B cell (primary cell): ENCODE results near the gene IGLL5. TPM values are rescaled to one million over a fixed set of nuclear protein-coding genes. Genes with fewer than 3 reads are reported as not detected.

ENCODE experiments used
- ATAC-seq: fragments of 200-7000 bp; cut with Tn5 transposase; one replicate; pipeline ENCODE4 v1.10.0; 2021; ENCODE audit warnings: low read depth, mild to moderate bottlenecking, moderate number of reproducible peaks, moderate library complexity
- CTCF ChIA-PET: fragments of 350-600 bp; sonication (Branson Sonifier 250); formaldehyde crosslinking; loops from one replicate; lab custom pipeline; 2021; ENCODE audit warnings: antibody characterized with exemption, inconsistent platforms; lab: Charles Lee
- POLR2A ChIA-PET: fragments of 350-600 bp; sonication (Branson Sonifier 250); formaldehyde crosslinking; loops from one replicate; lab custom pipeline; 2021; ENCODE audit warnings: antibody characterized with exemption; lab: Charles Lee
- DNase-seq: peaks from one replicate; pipeline ENCODE4 v3.0.0; 2013
- H2AFZ ChIP-seq: 2 replicates; pipeline ENCODE4 v1.6.1; 2012; ENCODE audit warnings: mild to moderate bottlenecking, low read depth, low read length; ENCODE audit not compliant: insufficient read depth, poor library complexity, severe bottlenecking
- H3K27ac ChIP-seq, 2 donors: 1 replicate in 1 of 2; 2 replicates in 1 of 2; pipeline ENCODE4 v1.5.1; 2012 to 2013; ENCODE audit warnings: low read length in 2 of 2, mild to moderate bottlenecking in 2 of 2, moderate library complexity in 1 of 2
- H3K27me3 ChIP-seq, 4 experiments: fragments of 200-600 bp in 1 of 4; sonication (generic) in 1 of 4; replicated peaks in 1 of 4; 1 replicate in 2 of 4; 2 replicates in 2 of 4; pipeline versions ENCODE4 v1.6.1 to v1.7.0; 2013 to 2016; ENCODE audit warnings: low read length in 3 of 4, mild to moderate bottlenecking in 2 of 4, mixed read lengths in 1 of 4, moderate library complexity in 1 of 4; ENCODE audit not compliant: insufficient read depth in 4 of 4, control insufficient read depth in 3 of 4; ENCODE audit errors: control extremely low read depth in 1 of 4
- H3K36me3 ChIP-seq, 2 experiments: replicated peaks in 1 of 2; 1 replicate in 1 of 2; 2 replicates in 1 of 2; pipeline versions ENCODE4 v1.6.1 to v1.7.1; 2013; ENCODE audit warnings: low read length in 1 of 2; ENCODE audit not compliant: insufficient read depth in 2 of 2, control insufficient read depth in 1 of 2; ENCODE audit errors: control extremely low read depth in 1 of 2, extremely low read depth in 1 of 2
- H3K4me1 ChIP-seq, 2 donors: fragments of 200-600 bp in 1 of 2; sonication (generic) in 1 of 2; 1 replicate in 1 of 2; 2 replicates in 1 of 2; pipeline versions ENCODE4 v1.5.1 to v1.6.1; 2013 to 2017; ENCODE audit warnings: low read length in 2 of 2; ENCODE audit not compliant: control insufficient read depth in 2 of 2, insufficient read depth in 2 of 2
- H3K4me2 ChIP-seq: replicated peaks from 2 replicates; pipeline ENCODE3; 2012; ENCODE audit warnings: mild to moderate bottlenecking, low read depth, low read length; ENCODE audit not compliant: poor library complexity, severe bottlenecking
- H3K4me3 ChIP-seq, 5 experiments: fragments of 200-600 bp in 1 of 5; sonication (generic) in 1 of 5; 1 replicate in 3 of 5; 2 replicates in 2 of 5; pipeline versions ENCODE4 v1.5.1 to v1.7.0; 2011 to 2016; ENCODE audit warnings: low read length in 4 of 5, mild to moderate bottlenecking in 4 of 5, low read depth in 2 of 5, control low read depth in 1 of 5, moderate library complexity in 1 of 5; ENCODE audit not compliant: insufficient read depth in 1 of 5; ENCODE audit errors: control extremely low read depth in 1 of 5, extremely low read depth in 1 of 5
- H3K79me2 ChIP-seq: fragments of 200-600 bp; sonication (generic); one replicate; pipeline ENCODE4 v1.6.0; 2016; ENCODE audit warnings: low read length; ENCODE audit not compliant: control insufficient read depth, insufficient read depth
- H3K9ac ChIP-seq: fragments of 200-600 bp; sonication (generic); 2 replicates; pipeline ENCODE4 v1.6.1; 2017; ENCODE audit warnings: mild to moderate bottlenecking, low read length, moderate library complexity
- H3K9me3 ChIP-seq, 3 donors: one replicate each; pipeline versions ENCODE4 v1.6.1 to v1.7.1; 2013; ENCODE audit warnings: low read length in 2 of 3; ENCODE audit not compliant: control insufficient read depth in 2 of 3, insufficient read depth in 1 of 3; ENCODE audit errors: control extremely low read depth in 1 of 3
- H4K20me1 ChIP-seq: 2 replicates; pipeline ENCODE4 v1.6.0; 2012; ENCODE audit warnings: mild to moderate bottlenecking, low read length; ENCODE audit not compliant: insufficient read depth, control insufficient read depth, poor library complexity, severe bottlenecking
- H3K27ac Mint-ChIP-seq: one replicate; pipeline ENCODE4 v1.8.0; 2021; ENCODE audit warnings: mixed read lengths
- H3K27me3 Mint-ChIP-seq: one replicate; pipeline ENCODE4 v1.8.0; 2021; ENCODE audit warnings: mixed read lengths
- H3K4me1 Mint-ChIP-seq: one replicate; pipeline ENCODE4 v1.8.0; 2021; ENCODE audit warnings: mixed read lengths
- H3K4me3 Mint-ChIP-seq: one replicate; pipeline ENCODE4 v1.8.0; 2021; ENCODE audit warnings: mixed read lengths
- H3K9me3 Mint-ChIP-seq: one replicate; pipeline ENCODE4 v1.8.0; 2022; ENCODE audit warnings: mixed read lengths; ENCODE audit not compliant: insufficient read depth
- CTCF ChIP-seq: fragments of 200-600 bp; IDR thresholded peaks from one replicate; pipeline ENCODE4 v1.8.0; 2022; ENCODE audit warnings: antibody characterized with exemption, mild to moderate bottlenecking
- EZH2 ChIP-seq: IDR thresholded peaks from 2 replicates; pipeline ENCODE4 v1.6.1; 2012; ENCODE audit warnings: borderline replicate concordance, low read depth, mild to moderate bottlenecking, moderate library complexity, low read length; ENCODE audit not compliant: insufficient read depth, poor library complexity, severe bottlenecking
- WGBS: methylation state at CpG from one replicate; pipeline ENCODE4 v1.1.5; 2013; ENCODE audit warnings: missing lambda C conversion rate; ENCODE audit not compliant: insufficient coverage; 5-methylcytosine and 5-hydroxymethylcytosine counted together
- intact Hi-C: fragments of 100-400 bp; cut with micrococcal nuclease; formaldehyde crosslinking; loops from one replicate; pipeline ENCODE4 v1.10.0; 2022
- polyA plus RNA-seq: library from polyadenylated mRNA; depleted of rRNA; stranded (reverse); fragments of >200 nt; gene quantifications from 2 replicates; pipeline ENCODE4 v1.2.3, GENCODE V29; 2012
- total RNA-seq, 2 donors: library from RNA; stranded (reverse); fragments of 120-200 nt in 1 of 2; gene quantifications; 1 replicate in 1 of 2; 2 replicates in 1 of 2; pipeline versions ENCODE4 v1.2.3 to v1.2.4, GENCODE V29; 2013 to 2022

Gene IGLL5
- total and polyA plus RNA-seq, 2 donors (not counting 1 experiment from before 2014, with no cell fraction given): 39.8 to 365 TPM

- DNase-seq (peak; percentile 36), ATAC-seq (no peak)
- intact Hi-C loops: loop anchor here (1.0 to 10.0 kb wide), 8 partner anchors 20 to 900 kb away; no protein-coding TSS in a partner anchor
- Histone ChIP-seq H3K9ac (peak overlapping the region; percentile 56), H3K79me2 (peaks cover 91% of the 10 kb centered on the region), H3K9me3 (no peaks in the 10 kb centered on the region), H3K4me1 (peaks cover 98 to 100% of the 10 kb centered on the region in 2 donors), H3K4me2 (peak overlapping the region; percentile 80), H3K36me3 (no peaks in the 10 kb centered on the region), H4K20me1 (no peaks in the 10 kb centered on the region), H3K4me3 (peak overlapping the region in 1 of 5 experiments; percentile 37), H2AFZ (no peak overlapping the region), H3K27me3 (no peaks in the 10 kb centered on the region), H3K27ac (peak overlapping the region; percentile 94 to 99)
- peak overlapping the region; percentile 95 for H3K27ac Mint-ChIP-seq
- TF ChIP-seq EZH2 (no peak), CTCF (no peak)
- H3K4me1 Mint-ChIP-seq: peaks cover 98% of the 10 kb centered on the region
- POLR2A ChIA-PET: interaction anchor here (1.3 to 3.1 kb wide), 7 partner anchors 10 to 50 kb away, joined by 3 to 40 read pairs (median 7); no protein-coding TSS in a partner anchor
- H3K27me3 Mint-ChIP-seq: no peaks in the 10 kb centered on the region
- peak overlapping the region; percentile 61 for H3K4me3 Mint-ChIP-seq
- CTCF ChIA-PET: interaction anchor here (1.4 to 10.9 kb wide), 9 partner anchors 9 to 903 kb away, joined by 5 to 181 read pairs (median 20); no protein-coding TSS in a partner anchor
- WGBS: 93% methylated on average over 8 of the region's 11 CpGs
- no peaks in the 10 kb centered on the region for H3K9me3 Mint-ChIP-seq
These were observed 47.0 kb downstream of the IGLL5 start for GRCh38 chr22:22934543-22935055.

GRCh38 chr22:22935056-22935545 is 47.5 kb downstream of the IGLL5 start:
- no peaks in the 10 kb centered on the region for H3K27me3 ChIP-seq
- no peak overlapping the region for H2AFZ ChIP-seq
- Mint-ChIP-seq H3K9me3 (no peaks in the 10 kb centered on the region), H3K4me1 (peaks cover 98% of the 10 kb centered on the region), H3K27ac (peak overlapping the region; percentile 95), H3K27me3 (no peaks in the 10 kb centered on the region), H3K4me3 (peak overlapping the region; percentile 71)
- intact Hi-C loops: loop anchor here (1.0 to 10.0 kb wide), 8 partner anchors 20 to 900 kb away; no protein-coding TSS in a partner anchor
- ATAC-seq: peak; percentile 19
- TF ChIP-seq EZH2 (no peak), CTCF (no peak)
- H3K9ac ChIP-seq: peak overlapping the region; percentile 56
- no peak for DNase-seq
- H4K20me1 ChIP-seq: no peaks in the 10 kb centered on the region
- H3K4me1 ChIP-seq: peaks cover 98 to 100% of the 10 kb centered on the region in 2 donors
- H3K4me3 ChIP-seq: peak overlapping the region in 3 of 5 experiments; percentile 6 to 37 (median 7)
- CTCF ChIA-PET: interaction anchor here (0.6 to 10.9 kb wide), 33 partner anchors 8 to 904 kb away, joined by 3 to 181 read pairs (median 5); no protein-coding TSS in a partner anchor
- peak overlapping the region; percentile 80 for H3K4me2 ChIP-seq
- peaks cover 86% of the 10 kb centered on the region for H3K79me2 ChIP-seq
- peak overlapping the region; percentile 94 to 99 for H3K27ac ChIP-seq
- no peaks in the 10 kb centered on the region for H3K36me3 ChIP-seq
- H3K9me3 ChIP-seq: no peaks in the 10 kb centered on the region
- POLR2A ChIA-PET: interaction anchor here (0.8 to 3.1 kb wide), 18 partner anchors 9 to 898 kb away, joined by 3 to 42 read pairs (median 6); no protein-coding TSS in a partner anchor
- 20% methylated on average over 2 of the region's 3 CpGs for WGBS
